ENCODE results near the gene MEX3C.

DNA sequence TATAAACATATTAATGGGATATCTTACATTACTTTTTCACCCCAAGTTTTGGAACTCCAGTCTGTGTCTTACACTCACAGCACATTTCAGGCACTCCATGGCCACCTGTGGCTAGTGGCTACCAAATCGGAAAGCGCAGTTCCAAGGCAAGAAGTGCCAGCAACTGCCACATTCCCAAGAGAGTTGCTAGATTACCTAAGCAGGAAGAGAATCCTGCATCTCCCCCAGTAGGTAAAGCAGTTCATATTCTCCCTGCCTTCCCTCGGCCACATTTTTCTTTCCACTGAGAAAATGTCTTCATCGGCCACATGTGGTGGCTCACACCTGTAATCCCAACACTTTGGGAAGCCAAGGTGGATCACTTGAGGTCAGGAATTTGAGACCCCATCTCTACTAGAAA lies 62.8 kb downstream of the MEX3C start:
- TF ChIP-seq, protein P1, sequence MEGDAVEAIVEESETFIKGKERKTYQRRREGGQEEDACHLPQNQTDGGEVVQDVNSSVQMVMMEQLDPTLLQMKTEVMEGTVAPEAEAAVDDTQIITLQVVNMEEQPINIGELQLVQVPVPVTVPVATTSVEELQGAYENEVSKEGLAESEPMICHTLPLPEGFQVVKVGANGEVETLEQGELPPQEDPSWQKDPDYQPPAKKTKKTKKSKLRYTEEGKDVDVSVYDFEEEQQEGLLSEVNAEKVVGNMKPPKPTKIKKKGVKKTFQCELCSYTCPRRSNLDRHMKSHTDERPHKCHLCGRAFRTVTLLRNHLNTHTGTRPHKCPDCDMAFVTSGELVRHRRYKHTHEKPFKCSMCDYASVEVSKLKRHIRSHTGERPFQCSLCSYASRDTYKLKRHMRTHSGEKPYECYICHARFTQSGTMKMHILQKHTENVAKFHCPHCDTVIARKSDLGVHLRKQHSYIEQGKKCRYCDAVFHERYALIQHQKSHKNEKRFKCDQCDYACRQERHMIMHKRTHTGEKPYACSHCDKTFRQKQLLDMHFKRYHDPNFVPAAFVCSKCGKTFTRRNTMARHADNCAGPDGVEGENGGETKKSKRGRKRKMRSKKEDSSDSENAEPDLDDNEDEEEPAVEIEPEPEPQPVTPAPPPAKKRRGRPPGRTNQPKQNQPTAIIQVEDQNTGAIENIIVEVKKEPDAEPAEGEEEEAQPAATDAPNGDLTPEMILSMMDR (IDR thresholded peaks at IDR 0.05) = no peak
- no peak for TF ChIP-seq POLR2A (IDR thresholded peaks at IDR 0.05)
